DMS 273 (cell line): ENCODE results near the gene ACSM6.
"Not testable (repeated sequence)": the region's sequence is repeated elsewhere in the genome, so short reads cannot be mapped to it uniquely, and the experiment has no call there.

Source experiments
- DNase-seq: peaks from one replicate; lab custom pipeline; 2025; ENCODE audit not compliant: unreplicated experiment; lab: John Stamatoyannopoulos, UW

The ACSM6 gene, protein sequence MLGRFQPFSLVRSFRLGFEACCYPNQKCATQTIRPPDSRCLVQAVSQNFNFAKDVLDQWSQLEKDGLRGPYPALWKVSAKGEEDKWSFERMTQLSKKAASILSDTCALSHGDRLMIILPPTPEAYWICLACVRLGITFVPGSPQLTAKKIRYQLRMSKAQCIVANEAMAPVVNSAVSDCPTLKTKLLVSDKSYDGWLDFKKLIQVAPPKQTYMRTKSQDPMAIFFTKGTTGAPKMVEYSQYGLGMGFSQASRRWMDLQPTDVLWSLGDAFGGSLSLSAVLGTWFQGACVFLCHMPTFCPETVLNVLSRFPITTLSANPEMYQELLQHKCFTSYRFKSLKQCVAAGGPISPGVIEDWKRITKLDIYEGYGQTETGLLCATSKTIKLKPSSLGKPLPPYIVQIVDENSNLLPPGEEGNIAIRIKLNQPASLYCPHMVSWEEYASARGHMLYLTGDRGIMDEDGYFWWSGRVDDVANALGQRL

GRCh38 chr10:95193944-95194343, at the start of gene ACSM6:
Gene ACSM6 (plus strand): TSS chr10:95194238. CDS start chr10:95194486, 248 bp downstream.
- DNase-seq, result no peak

DNA sequence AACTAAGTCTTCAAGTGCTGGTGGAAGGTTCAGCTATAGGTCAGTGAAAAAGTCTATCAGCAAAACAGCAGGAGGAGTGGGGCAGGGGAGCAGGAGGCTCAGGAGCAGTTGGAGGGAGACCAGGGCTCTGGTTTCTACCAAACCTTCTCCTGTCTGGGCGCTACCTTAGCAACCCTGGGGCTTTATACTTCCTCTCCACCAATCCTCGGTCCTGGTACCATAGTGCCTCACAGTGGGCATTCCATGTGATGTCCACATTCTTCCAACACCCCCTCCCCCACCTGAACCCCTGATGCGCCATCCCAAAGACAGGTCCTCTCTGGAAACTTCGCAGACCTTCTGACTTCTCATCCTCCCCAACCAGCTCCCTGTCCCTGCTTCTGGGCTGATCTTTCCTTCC, 25.3 kb upstream of the ACSM6 start:
- DNase-seq, result no peak

DNA sequence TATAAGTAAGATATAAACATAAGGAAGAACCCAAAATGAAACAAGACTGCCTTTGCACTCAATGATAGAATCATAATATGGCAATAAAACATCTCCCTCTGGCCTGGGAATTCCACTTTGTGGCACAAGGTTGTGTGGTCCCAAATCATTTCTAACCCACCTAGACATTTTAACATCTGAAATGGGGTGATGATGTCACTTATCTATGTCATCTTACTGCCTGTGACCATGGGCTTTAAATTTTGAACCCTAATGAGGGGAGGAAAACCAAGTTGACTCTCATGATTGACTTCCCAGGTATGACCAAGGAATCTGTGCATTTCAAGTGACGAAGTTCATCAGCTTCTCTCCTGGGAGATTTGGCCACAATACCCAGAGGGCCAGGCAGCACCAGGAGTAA, 24.5 kb upstream of the ACSM6 start:
- no peak for DNase-seq

DNA sequence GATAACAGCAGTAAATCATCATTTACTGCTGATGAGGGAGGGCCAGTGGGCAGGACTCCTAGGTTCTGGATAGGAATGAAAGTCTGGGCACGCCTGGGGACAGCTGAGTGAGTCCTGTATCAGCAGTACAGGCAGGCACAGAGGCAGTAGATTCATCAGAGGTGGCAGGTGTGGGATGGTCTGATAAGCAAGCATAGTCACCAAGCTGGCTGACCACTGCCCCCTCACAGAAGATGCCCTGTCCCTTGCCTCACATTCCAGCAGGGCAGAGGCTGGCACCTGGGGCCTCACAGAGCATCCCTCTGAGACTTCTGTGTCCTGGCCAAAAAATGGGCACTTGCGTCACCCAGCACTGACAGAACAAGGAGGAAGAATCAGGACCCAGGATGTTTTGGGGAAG, 23.2 kb upstream of the ACSM6 start:
- no peak for DNase-seq

DNA sequence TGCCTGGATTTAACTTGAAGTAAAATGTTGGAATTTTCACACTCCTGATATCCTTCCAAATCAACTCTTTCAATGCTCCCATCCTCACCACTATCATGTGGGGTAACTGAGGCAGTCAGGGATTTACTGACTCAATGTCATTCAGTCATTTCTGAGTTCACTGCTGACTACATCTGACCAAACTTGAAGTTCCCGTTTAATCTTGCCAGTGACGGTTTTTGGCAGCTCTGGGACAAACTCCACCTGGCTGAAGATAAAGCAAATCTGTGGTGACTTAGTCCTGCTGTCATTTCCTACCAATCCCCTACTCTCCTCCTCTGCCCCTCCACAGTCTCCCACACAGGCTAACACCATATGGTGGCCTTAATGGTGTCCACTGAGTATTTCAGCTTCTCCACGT, 22.7 kb upstream of the ACSM6 start:
- no peak for DNase-seq

GRCh38 chr10:95172851-95173250, 21.2 kb upstream of the ACSM6 start:
- DNase-seq, result no peak

GRCh38 chr10:95176101-95176500, 17.9 kb upstream of the ACSM6 start:
- no peak for DNase-seq

DNA sequence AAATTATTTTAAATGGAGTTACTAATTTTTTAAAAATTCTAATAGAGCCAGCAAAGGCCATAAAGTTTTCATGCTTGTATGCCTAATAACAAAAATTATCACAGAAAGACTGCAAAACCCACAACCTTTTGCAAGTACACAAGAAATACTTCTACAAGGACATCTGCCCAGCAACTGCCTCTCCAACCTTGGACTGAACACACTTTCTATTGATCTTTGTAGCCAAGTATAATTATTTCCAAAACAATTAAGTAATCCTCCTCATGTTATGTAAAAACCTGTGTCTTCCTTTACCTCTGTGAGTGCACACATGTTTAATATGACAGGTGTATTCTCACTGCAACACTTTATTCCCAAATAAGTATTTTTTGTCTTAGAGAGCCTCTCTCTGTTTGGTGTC, 16.6 kb upstream of the ACSM6 start:
- DNase-seq, result no peak

- DNase-seq, result no peak
These were observed 15.8 kb upstream of the ACSM6 start for GRCh38 chr10:95178266-95178665.

DNA sequence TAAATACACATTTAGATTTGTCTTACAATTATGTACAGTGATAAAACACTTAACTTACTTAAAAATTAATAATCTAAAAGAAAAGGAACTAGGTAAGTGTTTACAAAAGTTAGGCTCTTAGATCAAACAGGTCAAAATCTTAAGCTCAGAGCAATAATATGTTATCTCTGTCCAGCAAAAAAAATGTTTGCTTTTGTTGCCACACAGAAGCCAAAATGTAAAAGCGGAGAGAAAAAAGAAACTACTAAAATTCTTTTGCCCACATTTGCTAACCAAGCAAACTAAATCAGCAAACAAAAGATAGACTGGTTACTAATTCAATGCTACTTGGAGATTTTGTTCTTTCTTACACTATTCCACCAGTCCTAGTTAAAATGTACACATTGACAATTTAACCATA, 15.2 kb upstream of the ACSM6 start:
- DNase-seq, result no peak

DNA sequence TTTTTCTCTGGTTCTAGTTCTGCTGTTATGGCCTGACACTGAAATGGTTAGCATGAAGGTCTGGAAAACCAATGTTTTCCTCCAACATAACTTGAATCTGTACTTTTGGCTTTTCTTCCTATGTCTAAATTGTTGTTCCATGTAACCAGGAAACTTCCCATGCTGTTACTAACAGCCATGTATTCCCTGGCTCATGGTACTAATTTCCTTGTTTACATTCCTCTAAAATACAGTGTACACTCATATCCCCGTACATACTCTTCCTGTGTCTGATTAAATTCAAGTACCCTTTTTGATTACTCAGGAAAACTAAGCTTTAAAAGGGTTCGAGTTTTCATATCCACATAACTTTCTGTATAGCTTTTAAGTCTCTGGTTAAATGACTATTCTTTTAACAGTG, 12.3 kb upstream of the ACSM6 start:
- DNase-seq, result no peak

GRCh38 chr10:95183271-95184230, 10.5 kb upstream of the ACSM6 start:
- peak; percentile 87 for DNase-seq

- no peak for DNase-seq
These were observed 6.4 kb upstream of the ACSM6 start for GRCh38 chr10:95187617-95188016.

DNA sequence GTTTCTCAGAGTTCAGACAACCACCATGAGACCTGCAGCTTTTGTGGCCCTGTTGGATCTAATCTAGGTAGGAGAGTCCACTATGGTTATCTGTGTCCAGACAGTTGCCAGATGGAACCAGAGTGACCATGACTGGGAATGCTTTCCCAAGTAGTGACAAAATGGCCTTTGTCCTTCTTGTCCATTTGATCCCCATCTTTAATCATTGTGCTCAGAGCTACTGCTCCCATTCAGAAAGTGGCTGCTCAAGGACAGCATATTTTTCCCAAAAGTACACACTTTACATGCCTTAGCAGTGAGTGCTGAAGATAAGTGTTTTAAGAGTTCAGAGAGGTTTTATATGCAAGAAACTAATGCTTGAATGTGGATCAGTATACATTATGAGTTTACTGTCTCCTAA, 5.4 kb upstream of the ACSM6 start:
- DNase-seq, result no peak

DNA sequence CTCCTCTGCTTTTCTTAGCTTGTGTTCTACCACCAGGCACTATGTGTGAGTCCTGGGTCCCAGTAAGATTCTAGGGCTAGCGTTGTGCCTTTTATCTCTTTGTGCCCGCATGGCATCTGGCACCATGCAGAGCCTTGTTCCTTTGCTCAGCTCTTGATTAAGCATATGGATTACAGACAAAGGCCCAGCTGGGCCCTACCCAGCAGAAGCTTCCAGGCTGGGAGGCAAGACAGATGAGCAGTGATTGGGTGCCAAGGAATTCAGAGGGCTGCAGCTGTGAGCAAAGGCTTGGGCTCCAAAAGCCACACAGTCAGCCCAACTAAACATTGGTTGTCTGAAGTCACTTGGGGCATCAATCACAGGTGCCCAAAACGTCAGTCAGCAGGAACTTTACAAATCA, 2.0 kb downstream of the ACSM6 start:
- DNase-seq, result peak; percentile 69

- no peak for DNase-seq
These were observed 7.7 kb downstream of the ACSM6 start for GRCh38 chr10:95201736-95202135.

DNA sequence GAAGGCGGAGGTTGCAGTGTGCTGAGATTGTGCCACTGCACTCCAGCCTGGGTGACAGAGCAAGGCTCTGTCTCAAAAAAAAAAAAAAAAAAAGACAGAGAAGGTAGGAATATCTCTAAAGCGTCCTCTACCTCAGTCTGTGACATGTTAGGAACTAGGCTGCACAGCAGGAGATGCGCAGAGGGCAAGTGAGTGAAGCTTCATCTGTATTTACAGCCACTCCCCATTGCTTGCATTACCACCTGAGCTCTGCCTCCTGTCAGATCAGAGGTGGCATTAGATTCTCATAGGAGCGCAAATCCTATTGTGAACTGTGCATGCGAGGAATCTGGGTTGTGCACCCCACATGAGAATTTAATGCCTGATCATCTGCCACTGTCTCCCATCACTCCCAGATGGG, 8.8 kb downstream of the ACSM6 start:
- not testable (repeated sequence) for DNase-seq

DNA sequence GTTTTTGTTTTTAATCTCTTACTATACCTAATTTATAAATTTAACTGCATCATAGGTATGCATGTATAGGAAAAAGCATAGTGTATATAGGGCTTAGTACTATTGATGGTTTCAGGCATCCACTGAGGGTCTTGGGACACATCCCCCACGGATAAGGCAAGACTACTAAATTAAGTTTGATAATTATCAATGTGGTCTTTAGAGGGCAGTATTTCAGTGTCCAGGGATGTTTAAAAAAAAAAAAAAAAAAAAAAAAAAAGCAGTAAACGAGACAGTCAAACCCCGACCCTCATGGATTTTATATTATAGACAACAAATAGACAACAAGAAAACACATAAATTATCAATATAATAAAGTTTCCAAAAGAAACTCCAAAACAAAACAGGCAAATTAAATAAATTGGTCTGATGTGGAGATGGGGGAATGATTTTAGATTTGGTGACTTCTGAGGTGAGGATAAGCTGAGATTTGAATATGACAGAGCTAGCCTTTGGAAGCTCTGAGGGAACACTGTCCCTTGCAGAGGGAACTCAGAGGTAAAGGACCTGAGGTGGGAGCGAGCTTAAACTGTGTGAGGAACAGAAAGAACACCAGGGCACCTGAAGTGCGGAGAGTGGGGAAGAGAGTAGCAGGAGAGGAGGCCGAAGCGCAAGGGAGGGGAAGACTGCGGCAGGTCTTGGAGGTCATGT, 14.8 kb downstream of the ACSM6 start:
- DNase-seq, result peak; percentile 15

GRCh38 chr10:95209509-95210127, 15.6 kb downstream of the ACSM6 start:
- no peak for DNase-seq

DNA sequence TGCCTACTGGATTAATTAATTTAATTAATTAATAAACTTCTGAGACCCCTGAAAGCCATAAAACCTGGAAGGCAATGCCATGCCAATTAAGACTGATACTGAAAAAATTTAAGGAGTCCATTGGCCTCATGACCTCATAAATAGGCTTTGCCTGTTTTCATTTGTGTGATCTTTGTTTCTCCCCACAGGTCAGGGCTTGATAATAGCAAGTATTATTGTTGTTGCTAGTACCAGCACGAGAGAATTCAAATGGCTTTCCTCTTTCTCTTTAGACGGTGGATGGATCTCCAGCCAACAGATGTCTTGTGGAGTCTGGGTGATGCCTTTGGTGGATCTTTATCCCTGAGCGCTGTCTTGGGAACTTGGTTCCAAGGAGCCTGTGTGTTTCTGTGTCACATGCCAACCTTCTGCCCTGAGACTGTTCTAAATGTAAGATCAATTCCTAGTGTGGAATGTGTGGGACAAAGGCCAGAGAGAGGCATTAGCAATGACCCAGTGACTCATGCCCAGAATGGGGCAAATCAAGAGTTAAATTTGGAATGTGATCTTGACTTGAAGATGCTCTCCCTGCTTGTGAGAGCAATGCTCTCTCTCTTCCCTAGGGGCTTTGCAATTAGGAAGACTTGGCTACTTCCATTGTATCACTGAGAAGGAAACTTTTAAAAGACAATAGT, 17.7 kb downstream of the ACSM6 start:
- DNase-seq, result no peak
